ENCODE measurements around the gene NCAM2. TPM values are rescaled to one million over a fixed set of nuclear protein-coding genes. Genes with fewer than 3 reads are reported as not detected.
"Not testable (repeated sequence)": the region's sequence is repeated elsewhere in the genome, so short reads cannot be mapped to it uniquely, and the experiment has no call there.

NCAM2 gene
- total and polyA plus RNA-seq, 4 donors = 30.7 to 138 (median 61.1) TPM

DNA sequence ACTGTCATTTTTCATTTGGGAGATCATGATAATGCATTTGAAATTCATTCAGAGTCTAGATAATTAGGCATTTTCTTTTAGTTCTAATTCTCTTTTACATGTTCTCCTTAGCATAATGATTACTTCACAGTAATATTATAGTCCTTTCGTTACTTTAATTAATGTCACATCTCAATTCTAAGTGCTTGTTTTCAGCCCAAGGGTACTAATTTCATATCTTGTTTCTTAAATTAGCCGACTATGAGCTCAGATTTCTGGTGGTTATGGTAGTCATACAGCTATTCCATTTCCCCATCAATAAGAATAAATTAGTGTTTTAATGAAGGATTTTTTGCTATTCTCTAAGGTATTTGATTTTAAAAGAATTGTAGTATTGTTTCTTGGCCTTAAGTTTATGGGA lies 120.9 kb downstream of the NCAM2 start:
- Histone ChIP-seq H3K27ac (ENCODE audit: low read depth, low read length) (no peak overlapping the region), H3K4me1 (ENCODE audit: control insufficient read depth, insufficient read depth, low read length) (no peaks in the 10 kb centered on the region), H3K9me3 (ENCODE audit: control insufficient read depth, insufficient read depth, low read length) (peaks cover 1% of the 10 kb centered on the region), H3K36me3 (ENCODE audit: control insufficient read depth, insufficient read depth, low read length) (no peaks in the 10 kb centered on the region), H3K27me3 (ENCODE audit: control insufficient read depth, insufficient read depth, low read length) (no peaks in the 10 kb centered on the region), H3K4me3 (ENCODE audit: low read depth, low read length) (no peak overlapping the region)
- WGBS (ENCODE audit: insufficient coverage) = no CpG with 5 or more reads among the region's 2 CpGs
- DNase-seq (ENCODE audit: low read depth in 4 of 6, low spot score in 6 of 6) = peak in 1 of 6 donors; percentile 78

GRCh38 chr21:21122680-21123079 lies 124.5 kb downstream of the NCAM2 start:
- Histone ChIP-seq H3K9me3 (ENCODE audit: control insufficient read depth, insufficient read depth, low read length) (peaks cover 1% of the 10 kb centered on the region), H3K27ac (ENCODE audit: low read depth, low read length) (no peak overlapping the region), H3K4me3 (ENCODE audit: low read depth, low read length) (no peak overlapping the region), H3K36me3 (ENCODE audit: control insufficient read depth, insufficient read depth, low read length) (no peaks in the 10 kb centered on the region), H3K27me3 (ENCODE audit: control insufficient read depth, insufficient read depth, low read length) (no peaks in the 10 kb centered on the region), H3K4me1 (ENCODE audit: control insufficient read depth, insufficient read depth, low read length) (no peaks in the 10 kb centered on the region)
- DNase-seq (ENCODE audit: low read depth in 4 of 6, low spot score in 6 of 6) = no peak
- 54% methylated on average over 1 of the region's 3 CpGs for WGBS (ENCODE audit: insufficient coverage)

- Histone ChIP-seq H3K4me1 (ENCODE audit: control insufficient read depth, insufficient read depth, low read length) (no peaks in the 10 kb centered on the region), H3K36me3 (ENCODE audit: control insufficient read depth, insufficient read depth, low read length) (no peaks in the 10 kb centered on the region), H3K27ac (ENCODE audit: low read depth, low read length) (no peak overlapping the region), H3K9me3 (ENCODE audit: control insufficient read depth, insufficient read depth, low read length) (no peaks in the 10 kb centered on the region), H3K4me3 (ENCODE audit: low read depth, low read length) (no peak overlapping the region), H3K27me3 (ENCODE audit: control insufficient read depth, insufficient read depth, low read length) (no peaks in the 10 kb centered on the region)
- no peak for DNase-seq (ENCODE audit: low read depth in 4 of 6, low spot score in 6 of 6)
These were observed 134.2 kb downstream of the NCAM2 start for GRCh38 chr21:21132390-21132789.

GRCh38 chr21:21137986-21138385 lies 139.8 kb downstream of the NCAM2 start:
- DNase-seq (ENCODE audit: low read depth in 4 of 6, low spot score in 6 of 6) = no peak
- no peaks in the 10 kb centered on the region for H3K27me3 ChIP-seq (ENCODE audit: control insufficient read depth, insufficient read depth, low read length)
- H3K27ac ChIP-seq (ENCODE audit: low read depth, low read length) = no peak overlapping the region
- H3K4me1 ChIP-seq (ENCODE audit: control insufficient read depth, insufficient read depth, low read length) = no peaks in the 10 kb centered on the region
- no peaks in the 10 kb centered on the region for H3K36me3 ChIP-seq (ENCODE audit: control insufficient read depth, insufficient read depth, low read length)
- peaks cover 2% of the 10 kb centered on the region for H3K9me3 ChIP-seq (ENCODE audit: control insufficient read depth, insufficient read depth, low read length)
- no CpG with 5 or more reads among the region's 2 CpGs for WGBS (ENCODE audit: insufficient coverage)
- H3K4me3 ChIP-seq (ENCODE audit: low read depth, low read length) = no peak overlapping the region

- WGBS (ENCODE audit: insufficient coverage) = 98% methylated on average over 19 of the region's 25 CpGs
- Histone ChIP-seq H3K36me3 (ENCODE audit: control insufficient read depth, insufficient read depth, low read length) (no peaks in the 10 kb centered on the region), H3K4me3 (ENCODE audit: low read depth, low read length) (no peak overlapping the region), H3K27me3 (ENCODE audit: control insufficient read depth, insufficient read depth, low read length) (no peaks in the 10 kb centered on the region), H3K9me3 (ENCODE audit: control insufficient read depth, insufficient read depth, low read length) (peaks cover 4% of the 10 kb centered on the region), H3K27ac (ENCODE audit: low read depth, low read length) (no peak overlapping the region), H3K4me1 (ENCODE audit: control insufficient read depth, insufficient read depth, low read length) (no peaks in the 10 kb centered on the region)
- no peak for DNase-seq (ENCODE audit: low read depth in 4 of 6, low spot score in 6 of 6)
These were observed 148.6 kb downstream of the NCAM2 start for GRCh38 chr21:21146587-21147373.

GRCh38 chr21:21147374-21147745 lies 149.2 kb downstream of the NCAM2 start:
- no peak for DNase-seq (ENCODE audit: low read depth in 4 of 6, low spot score in 6 of 6)
- no peaks in the 10 kb centered on the region for H3K4me1 ChIP-seq (ENCODE audit: control insufficient read depth, insufficient read depth, low read length)
- H3K4me3 ChIP-seq (ENCODE audit: low read depth, low read length) = no peak overlapping the region
- peaks cover 4% of the 10 kb centered on the region for H3K9me3 ChIP-seq (ENCODE audit: control insufficient read depth, insufficient read depth, low read length)
- H3K36me3 ChIP-seq (ENCODE audit: control insufficient read depth, insufficient read depth, low read length) = no peaks in the 10 kb centered on the region
- 100% methylated on average over 1 of the region's 4 CpGs for WGBS (ENCODE audit: insufficient coverage)
- no peaks in the 10 kb centered on the region for H3K27me3 ChIP-seq (ENCODE audit: control insufficient read depth, insufficient read depth, low read length)
- H3K27ac ChIP-seq (ENCODE audit: low read depth, low read length) = no peak overlapping the region

DNA sequence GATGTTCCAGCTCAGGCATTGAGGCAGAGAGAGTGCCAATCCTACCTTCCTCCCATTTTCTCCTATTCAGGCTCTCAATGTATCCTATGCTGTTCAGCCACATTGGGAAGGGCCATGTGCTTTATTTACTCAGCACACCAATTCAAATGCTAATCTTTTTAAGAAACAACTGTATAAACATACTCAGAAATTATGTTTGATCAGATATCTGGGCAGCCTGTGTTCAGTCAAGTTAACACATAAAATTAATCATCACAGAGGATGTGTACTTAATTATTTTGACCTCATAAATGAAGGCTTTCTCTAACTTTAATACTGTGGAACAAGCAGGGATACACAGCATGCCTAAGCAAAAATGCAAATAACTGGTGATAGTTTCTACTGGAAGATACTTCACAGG lies 149.8 kb downstream of the NCAM2 start:
- no peak overlapping the region for H3K27ac ChIP-seq (ENCODE audit: low read depth, low read length)
- H3K4me3 ChIP-seq (ENCODE audit: low read depth, low read length) = no peak overlapping the region
- H3K9me3 ChIP-seq (ENCODE audit: control insufficient read depth, insufficient read depth, low read length) = peaks cover 2% of the 10 kb centered on the region
- no peaks in the 10 kb centered on the region for H3K4me1 ChIP-seq (ENCODE audit: control insufficient read depth, insufficient read depth, low read length)
- H3K36me3 ChIP-seq (ENCODE audit: control insufficient read depth, insufficient read depth, low read length) = no peaks in the 10 kb centered on the region
- no peak for DNase-seq (ENCODE audit: low read depth in 4 of 6, low spot score in 6 of 6)
- H3K27me3 ChIP-seq (ENCODE audit: control insufficient read depth, insufficient read depth, low read length) = no peaks in the 10 kb centered on the region

GRCh38 chr21:21148514-21148913 lies 150.3 kb downstream of the NCAM2 start:
- H3K36me3 ChIP-seq (ENCODE audit: control insufficient read depth, insufficient read depth, low read length) = no peaks in the 10 kb centered on the region
- H3K27me3 ChIP-seq (ENCODE audit: control insufficient read depth, insufficient read depth, low read length) = no peaks in the 10 kb centered on the region
- no peaks in the 10 kb centered on the region for H3K4me1 ChIP-seq (ENCODE audit: control insufficient read depth, insufficient read depth, low read length)
- no peaks in the 10 kb centered on the region for H3K9me3 ChIP-seq (ENCODE audit: control insufficient read depth, insufficient read depth, low read length)
- no peak overlapping the region for H3K27ac ChIP-seq (ENCODE audit: low read depth, low read length)
- H3K4me3 ChIP-seq (ENCODE audit: low read depth, low read length) = no peak overlapping the region
- WGBS (ENCODE audit: insufficient coverage) = no CpG with 5 or more reads among the region's 1 CpG
- DNase-seq (ENCODE audit: low read depth in 4 of 6, low spot score in 6 of 6) = no peak

DNA sequence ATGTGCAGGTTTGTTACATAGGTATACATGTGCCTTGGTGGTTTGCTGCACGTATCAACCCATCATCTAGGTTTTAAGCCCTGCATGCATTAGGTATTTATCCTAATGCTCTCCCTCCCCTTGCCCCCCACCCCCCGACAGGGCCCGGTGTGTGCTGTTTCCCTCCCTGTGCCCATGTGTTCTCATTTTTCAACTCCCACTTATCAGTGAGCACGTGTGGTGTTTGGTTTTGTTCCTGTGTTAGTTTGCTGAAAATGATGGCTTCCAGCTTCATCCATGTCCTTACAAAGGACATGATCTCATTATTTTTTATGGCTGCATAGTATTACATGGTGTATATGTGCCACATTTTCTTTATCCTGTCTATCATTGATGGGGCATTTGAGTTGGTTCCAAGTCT lies 151.2 kb downstream of the NCAM2 start:
- not testable (repeated sequence) for H3K36me3 ChIP-seq (ENCODE audit: control insufficient read depth, insufficient read depth, low read length); DNase-seq (ENCODE audit: low read depth in 4 of 6, low spot score in 6 of 6); H3K27me3 ChIP-seq (ENCODE audit: control insufficient read depth, insufficient read depth, low read length); H3K4me3 ChIP-seq (ENCODE audit: low read depth, low read length); H3K27ac ChIP-seq (ENCODE audit: low read depth, low read length); H3K9me3 ChIP-seq (ENCODE audit: control insufficient read depth, insufficient read depth, low read length); H3K4me1 ChIP-seq (ENCODE audit: control insufficient read depth, insufficient read depth, low read length)
- no CpG with 5 or more reads among the region's 4 CpGs for WGBS (ENCODE audit: insufficient coverage)

DNA sequence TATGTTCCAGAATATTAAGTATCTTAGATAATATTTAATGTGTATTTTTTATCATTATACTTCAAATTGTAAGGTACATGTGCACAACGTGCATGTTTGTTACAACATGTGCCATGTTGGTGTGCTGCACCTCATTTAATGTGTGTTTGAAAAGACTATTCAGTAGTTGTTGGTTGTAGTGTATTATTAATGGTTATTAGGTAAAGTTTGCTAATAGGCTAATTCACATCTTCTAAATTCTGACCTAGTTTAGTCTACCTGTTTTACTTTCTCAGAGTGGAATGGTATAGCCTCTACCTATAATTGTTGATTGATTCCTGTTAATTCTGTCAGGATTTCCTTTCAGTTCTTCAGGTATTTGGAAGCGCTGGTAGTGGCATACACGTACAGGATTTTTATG lies 153.0 kb downstream of the NCAM2 start:
- Histone ChIP-seq H3K27ac (ENCODE audit: low read depth, low read length) (no peak overlapping the region), H3K4me1 (ENCODE audit: control insufficient read depth, insufficient read depth, low read length) (no peaks in the 10 kb centered on the region), H3K4me3 (ENCODE audit: low read depth, low read length) (no peak overlapping the region), H3K9me3 (ENCODE audit: control insufficient read depth, insufficient read depth, low read length) (no peaks in the 10 kb centered on the region), H3K27me3 (ENCODE audit: control insufficient read depth, insufficient read depth, low read length) (no peaks in the 10 kb centered on the region), H3K36me3 (ENCODE audit: control insufficient read depth, insufficient read depth, low read length) (no peaks in the 10 kb centered on the region)
- DNase-seq (ENCODE audit: low read depth in 4 of 6, low spot score in 6 of 6) = no peak
- WGBS (ENCODE audit: insufficient coverage) = no CpG with 5 or more reads among the region's 3 CpGs
